AG09319 (cell line): ENCODE results near the gene GRK3.

Experiments used
- DNase-seq: peaks from one replicate; pipeline ENCODE4 v3.0.0-alpha.2; 2010; ENCODE audit warnings: low read depth; ENCODE audit errors: extremely low read depth
- TF ChIP-seq, protein P1 (sequence below): IDR thresholded peaks from 2 replicates; pipeline ENCODE4 v1.5.1; 2011; ENCODE audit warnings: low read depth, mild to moderate bottlenecking, inconsistent platforms, low read length, moderate library complexity

GRK3 gene

GRCh38 chr22:25741692-25742626 lies 177.5 kb downstream of the GRK3 start, which contains the start of gene MYO18B:
TSS of gene MYO18B (plus strand) at chr22:25742188. CDS start at chr22:25761093, 18,905 bp downstream.
- TF ChIP-seq, protein P1, sequence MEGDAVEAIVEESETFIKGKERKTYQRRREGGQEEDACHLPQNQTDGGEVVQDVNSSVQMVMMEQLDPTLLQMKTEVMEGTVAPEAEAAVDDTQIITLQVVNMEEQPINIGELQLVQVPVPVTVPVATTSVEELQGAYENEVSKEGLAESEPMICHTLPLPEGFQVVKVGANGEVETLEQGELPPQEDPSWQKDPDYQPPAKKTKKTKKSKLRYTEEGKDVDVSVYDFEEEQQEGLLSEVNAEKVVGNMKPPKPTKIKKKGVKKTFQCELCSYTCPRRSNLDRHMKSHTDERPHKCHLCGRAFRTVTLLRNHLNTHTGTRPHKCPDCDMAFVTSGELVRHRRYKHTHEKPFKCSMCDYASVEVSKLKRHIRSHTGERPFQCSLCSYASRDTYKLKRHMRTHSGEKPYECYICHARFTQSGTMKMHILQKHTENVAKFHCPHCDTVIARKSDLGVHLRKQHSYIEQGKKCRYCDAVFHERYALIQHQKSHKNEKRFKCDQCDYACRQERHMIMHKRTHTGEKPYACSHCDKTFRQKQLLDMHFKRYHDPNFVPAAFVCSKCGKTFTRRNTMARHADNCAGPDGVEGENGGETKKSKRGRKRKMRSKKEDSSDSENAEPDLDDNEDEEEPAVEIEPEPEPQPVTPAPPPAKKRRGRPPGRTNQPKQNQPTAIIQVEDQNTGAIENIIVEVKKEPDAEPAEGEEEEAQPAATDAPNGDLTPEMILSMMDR = no peak
- DNase-seq = no peak

DNA sequence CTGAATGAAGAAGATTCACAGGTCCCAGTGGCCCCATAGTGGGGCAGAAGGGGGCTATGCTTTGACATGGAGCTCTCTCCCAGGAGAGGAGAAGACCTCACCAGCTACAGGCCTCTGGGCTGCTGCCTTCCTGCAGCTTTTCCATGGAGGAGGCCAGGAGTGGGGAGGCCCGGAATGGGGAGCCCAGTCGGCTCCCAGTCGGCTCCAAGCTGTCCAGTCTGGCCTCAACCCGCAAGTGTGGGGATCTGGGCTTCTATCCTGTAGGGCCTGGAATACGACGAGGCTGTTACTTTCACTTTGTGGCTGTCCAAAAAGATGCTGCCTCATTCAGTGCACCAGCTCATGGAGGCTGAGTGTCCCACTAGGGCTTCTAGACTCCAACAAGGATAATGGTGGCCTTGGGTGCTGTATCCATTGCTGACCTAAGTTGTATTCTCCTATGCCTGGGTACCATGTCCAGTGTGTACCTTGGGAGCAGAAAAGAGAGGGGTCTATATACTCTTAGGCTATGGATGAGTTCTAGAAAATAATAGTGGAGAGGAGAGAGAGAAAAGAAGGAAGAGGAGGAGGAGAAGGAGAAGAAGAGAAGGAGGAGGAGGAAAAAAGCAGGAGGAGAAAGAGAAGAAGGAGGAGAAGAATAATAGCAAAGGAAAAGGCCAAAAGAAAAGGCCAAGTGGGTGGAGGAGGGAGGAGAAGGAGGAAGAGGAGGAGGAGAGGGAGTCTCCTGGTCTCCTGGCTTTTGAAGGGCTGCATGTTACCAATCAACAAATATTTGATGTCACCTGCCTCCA lies 178.6 kb downstream of the GRK3 start:
- TF ChIP-seq, protein P1 = no peak
- DNase-seq = no peak

GRCh38 chr22:25744694-25745093 lies 180.2 kb downstream of the GRK3 start:
- DNase-seq = no peak
- TF ChIP-seq, protein P1 = no peak

- no peak for DNase-seq
- TF ChIP-seq, protein P1 = no peak
These were observed 181.0 kb downstream of the GRK3 start for GRCh38 chr22:25745341-25746011.

- TF ChIP-seq, protein P1 = no peak
- DNase-seq = no peak
These were observed 181.5 kb downstream of the GRK3 start for GRCh38 chr22:25746012-25746373.

- TF ChIP-seq, protein P1 = no peak
- peak; percentile 81 for DNase-seq
These were observed 182.9 kb downstream of the GRK3 start for GRCh38 chr22:25747245-25747944.
